Transverse colon (tissue), 3 donors: Measurements from ENCODE around the gene RSPH9.

ENCODE experiments used
- POLR2A ChIP-seq: fragments of 450-650 bp; IDR thresholded peaks from one replicate; pipeline ENCODE4 v1.6.1; 2016; ENCODE audit warnings: antibody characterized with exemption, mild to moderate bottlenecking, moderate library complexity
- TF ChIP-seq, protein P1 (sequence below), 5 experiments: fragments of 200-600 bp in 3 of 5; fragments of 450-650 bp in 2 of 5; sonication (generic) in 3 of 5; IDR thresholded peaks; 1 replicate in 2 of 5; 2 replicates in 3 of 5; pipeline ENCODE4 v1.5.1; 2016 to 2017; ENCODE audit warnings: antibody characterized with exemption in 5 of 5, inconsistent platforms in 3 of 5, mild to moderate bottlenecking in 2 of 5, moderate library complexity in 1 of 5

DNA sequence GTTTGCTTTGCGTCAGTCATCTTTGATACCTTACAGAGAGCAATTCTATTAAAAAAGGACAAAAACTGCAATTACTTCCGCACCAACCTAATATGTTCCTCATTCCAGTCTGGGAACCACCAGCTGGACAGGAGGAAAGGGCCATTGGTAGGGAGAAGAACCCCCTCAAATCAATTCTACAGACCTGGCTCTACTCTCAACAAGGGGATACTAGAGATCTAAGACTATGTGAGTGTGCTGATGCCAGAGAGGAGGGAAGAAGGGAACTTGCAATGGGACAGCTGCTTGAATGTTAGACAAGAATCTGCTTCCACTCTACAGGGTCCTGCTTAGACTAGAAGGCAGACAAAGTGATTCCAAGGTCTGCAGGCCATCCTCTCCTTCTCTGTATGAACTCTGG, 29.5 kb downstream of the RSPH9 start:
- no peak for TF ChIP-seq POLR2A
- TF ChIP-seq, protein P1, sequence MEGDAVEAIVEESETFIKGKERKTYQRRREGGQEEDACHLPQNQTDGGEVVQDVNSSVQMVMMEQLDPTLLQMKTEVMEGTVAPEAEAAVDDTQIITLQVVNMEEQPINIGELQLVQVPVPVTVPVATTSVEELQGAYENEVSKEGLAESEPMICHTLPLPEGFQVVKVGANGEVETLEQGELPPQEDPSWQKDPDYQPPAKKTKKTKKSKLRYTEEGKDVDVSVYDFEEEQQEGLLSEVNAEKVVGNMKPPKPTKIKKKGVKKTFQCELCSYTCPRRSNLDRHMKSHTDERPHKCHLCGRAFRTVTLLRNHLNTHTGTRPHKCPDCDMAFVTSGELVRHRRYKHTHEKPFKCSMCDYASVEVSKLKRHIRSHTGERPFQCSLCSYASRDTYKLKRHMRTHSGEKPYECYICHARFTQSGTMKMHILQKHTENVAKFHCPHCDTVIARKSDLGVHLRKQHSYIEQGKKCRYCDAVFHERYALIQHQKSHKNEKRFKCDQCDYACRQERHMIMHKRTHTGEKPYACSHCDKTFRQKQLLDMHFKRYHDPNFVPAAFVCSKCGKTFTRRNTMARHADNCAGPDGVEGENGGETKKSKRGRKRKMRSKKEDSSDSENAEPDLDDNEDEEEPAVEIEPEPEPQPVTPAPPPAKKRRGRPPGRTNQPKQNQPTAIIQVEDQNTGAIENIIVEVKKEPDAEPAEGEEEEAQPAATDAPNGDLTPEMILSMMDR (IDR thresholded peaks at IDR 0.05), result no peak
